Trophoblast cell (in vitro differentiated cells and primary cell): ENCODE data around the gene COG1.

ENCODE experiments used
- DNase-seq, 2 donors: peaks; one replicate each; pipeline ENCODE4 v3.0.0-alpha.2; 2016
- H2AFZ ChIP-seq: 2 replicates; pipeline ENCODE4 v1.6.1; 2013; ENCODE audit warnings: low read length, moderate library complexity, mild to moderate bottlenecking; ENCODE audit not compliant: insufficient read depth, poor library complexity
- H2AK5ac ChIP-seq: 2 replicates; pipeline ENCODE4 v1.6.1; 2013; ENCODE audit warnings: mild to moderate bottlenecking, low read length
- H2BK120ac ChIP-seq: 2 replicates; pipeline ENCODE4 v1.6.1; 2013; ENCODE audit warnings: low read length, mild to moderate bottlenecking, moderate library complexity; ENCODE audit not compliant: insufficient read depth, poor library complexity
- H2BK12ac ChIP-seq: 2 replicates; pipeline ENCODE4 v1.6.1; 2013; ENCODE audit warnings: mild to moderate bottlenecking, low read length, moderate library complexity
- H2BK5ac ChIP-seq: 2 replicates; pipeline ENCODE4 v1.6.1; 2013; ENCODE audit warnings: low read length, low read depth, moderate library complexity, mild to moderate bottlenecking; ENCODE audit not compliant: poor library complexity
- H3K14ac ChIP-seq: 2 replicates; pipeline ENCODE4 v1.6.1; 2013; ENCODE audit warnings: mild to moderate bottlenecking, low read length
- H3K18ac ChIP-seq: 2 replicates; pipeline ENCODE4 v1.6.1; 2013; ENCODE audit warnings: mild to moderate bottlenecking, low read length
- H3K23ac ChIP-seq: 2 replicates; pipeline ENCODE4 v1.6.1; 2013; ENCODE audit warnings: low read length
- H3K27ac ChIP-seq: 2 replicates; pipeline ENCODE4 v1.5.1; 2013; ENCODE audit warnings: low read depth, mild to moderate bottlenecking, inconsistent platforms, low read length, moderate library complexity
- H3K27me3 ChIP-seq: 2 replicates; pipeline ENCODE4 v1.6.1; 2013; ENCODE audit warnings: inconsistent platforms, mild to moderate bottlenecking, low read length, moderate library complexity; ENCODE audit not compliant: insufficient read depth
- H3K36me3 ChIP-seq, 2 experiments: 1 replicate in 1 of 2; 2 replicates in 1 of 2; pipeline ENCODE4 v1.6.1; 2013; ENCODE audit warnings: low read length in 2 of 2, mild to moderate bottlenecking in 2 of 2, moderate library complexity in 1 of 2; ENCODE audit not compliant: insufficient read depth in 2 of 2, control insufficient read depth in 1 of 2
- H3K4ac ChIP-seq: 2 replicates; pipeline ENCODE4 v1.6.1; 2013; ENCODE audit warnings: low read depth, mild to moderate bottlenecking, low read length, moderate library complexity
- H3K4me1 ChIP-seq, 2 experiments: 1 replicate in 1 of 2; 2 replicates in 1 of 2; pipeline ENCODE4 v1.6.1; 2013; ENCODE audit warnings: low read length in 2 of 2, mild to moderate bottlenecking in 2 of 2, moderate library complexity in 1 of 2; ENCODE audit not compliant: insufficient read depth in 2 of 2, control insufficient read depth in 1 of 2
- H3K4me2 ChIP-seq: 2 replicates; pipeline ENCODE4 v1.6.1; 2013; ENCODE audit warnings: inconsistent platforms, mild to moderate bottlenecking, low read length, moderate library complexity
- H3K4me3 ChIP-seq: 2 replicates; pipeline ENCODE4 v1.5.1; 2013; ENCODE audit warnings: mild to moderate bottlenecking, low read depth, low read length, inconsistent platforms
- H3K79me1 ChIP-seq: one replicate; pipeline ENCODE4 v1.6.1; 2013; ENCODE audit warnings: low read length
- H3K79me2 ChIP-seq: 2 replicates; pipeline ENCODE4 v1.6.1; 2013; ENCODE audit warnings: low read length, mild to moderate bottlenecking; ENCODE audit not compliant: control insufficient read depth, insufficient read depth, poor library complexity
- H3K9ac ChIP-seq: 2 replicates; pipeline ENCODE4 v1.6.1; 2013; ENCODE audit warnings: mild to moderate bottlenecking, low read length
- H3K9me3 ChIP-seq: 2 replicates; pipeline ENCODE4 v1.6.1; 2013; ENCODE audit warnings: low read depth, mild to moderate bottlenecking, control low read depth, inconsistent platforms, low read length; ENCODE audit not compliant: insufficient read depth
- H4K12ac ChIP-seq: 2 replicates; pipeline ENCODE4 v1.6.1; 2013; ENCODE audit warnings: low read depth, mild to moderate bottlenecking, low read length, moderate library complexity
- H4K8ac ChIP-seq: 2 replicates; pipeline ENCODE4 v1.6.1; 2013; ENCODE audit warnings: low read depth, mild to moderate bottlenecking, low read length, moderate library complexity
- H4K91ac ChIP-seq: one replicate; pipeline ENCODE4 v1.6.1; 2013; ENCODE audit warnings: low read depth, mild to moderate bottlenecking, low read length, moderate library complexity
- WGBS: extraction: QIAGEN DNeasy Blood & Tissue Kit; methylation state at CpG from one replicate; pipeline ENCODE4 v1.1.7; 2013; ENCODE audit warnings: missing lambda C conversion rate; ENCODE audit not compliant: insufficient read length, insufficient coverage; ENCODE audit errors: extremely low coverage; 5-methylcytosine and 5-hydroxymethylcytosine counted together

COG1 gene

DNA sequence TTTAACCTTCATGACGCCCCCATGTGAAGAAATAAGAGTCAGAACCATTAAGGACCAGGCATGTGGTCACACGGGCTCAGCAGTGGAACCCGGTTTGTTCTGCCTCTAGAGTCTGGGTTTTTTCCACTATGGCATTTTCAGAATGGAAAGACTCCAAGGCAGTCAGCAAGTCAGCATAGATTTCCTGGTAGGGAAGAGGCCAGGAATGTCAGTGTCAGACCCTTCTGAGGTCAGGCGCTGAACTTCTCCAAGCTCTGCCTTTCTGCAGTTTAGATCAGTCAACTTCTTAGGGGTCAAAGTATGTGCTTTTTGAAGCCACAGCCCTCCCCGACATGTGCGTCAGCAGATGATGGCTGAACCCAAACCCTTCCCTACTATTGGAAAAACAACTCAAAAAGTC, 24.2 kb upstream of the COG1 start:
- Histone ChIP-seq H4K91ac (no peak overlapping the region), H3K14ac (no peak overlapping the region), H3K4me1 (peaks cover 10 to 24% of the 10 kb centered on the region in 2 experiments), H3K4me3 (no peak overlapping the region), H2AFZ (no peak overlapping the region), H3K9ac (no peak overlapping the region), H3K18ac (no peak overlapping the region), H4K12ac (no peak overlapping the region), H3K23ac (no peak overlapping the region), H3K36me3 (no peaks in the 10 kb centered on the region), H3K27ac (no peak overlapping the region), H3K4ac (no peak overlapping the region), H4K8ac (no peak overlapping the region), H2BK120ac (no peak overlapping the region), H3K79me1 (peaks cover 2% of the 10 kb centered on the region), H2BK12ac (no peak overlapping the region), H2AK5ac (no peak overlapping the region), H3K79me2 (no peaks in the 10 kb centered on the region), H3K9me3 (no peaks in the 10 kb centered on the region), H3K4me2 (no peak overlapping the region), H2BK5ac (no peak overlapping the region), H3K27me3 (peaks cover 26% of the 10 kb centered on the region)
- peak; percentile 73 to 92 for DNase-seq
- no CpG with 5 or more reads among the region's 6 CpGs for WGBS

DNA sequence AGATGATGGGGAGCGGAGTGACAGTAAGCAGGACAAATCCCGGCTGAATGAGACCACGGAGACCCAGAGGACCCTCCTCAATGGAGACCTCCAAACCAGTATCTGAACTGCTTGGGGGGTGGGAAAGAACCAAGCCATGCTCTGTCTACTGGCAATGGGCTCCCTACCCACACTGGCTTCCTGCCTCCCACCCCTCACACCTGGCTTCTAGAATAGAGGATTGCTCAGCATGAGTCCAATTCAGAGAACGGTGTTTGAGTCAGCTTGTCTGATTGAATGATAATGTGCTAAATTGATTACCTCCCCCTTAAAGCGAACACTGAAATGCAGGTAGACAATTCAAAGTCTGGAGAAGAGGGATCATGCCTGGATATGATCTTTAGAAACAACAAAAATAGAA, 22.5 kb upstream of the COG1 start:
- H3K27me3 ChIP-seq: peaks cover 15% of the 10 kb centered on the region
- WGBS: no CpG with 5 or more reads among the region's 5 CpGs
- H3K79me1 ChIP-seq: no peaks in the 10 kb centered on the region
- H4K91ac ChIP-seq: no peak overlapping the region
- H4K12ac ChIP-seq: no peak overlapping the region
- H3K23ac ChIP-seq: no peak overlapping the region
- no peak overlapping the region for H2AK5ac ChIP-seq
- no peak overlapping the region for H2BK12ac ChIP-seq
- no peak overlapping the region for H3K18ac ChIP-seq
- no peak overlapping the region for H2AFZ ChIP-seq
- no peak overlapping the region for H3K4ac ChIP-seq
- no peak overlapping the region for H2BK5ac ChIP-seq
- no peak overlapping the region for H3K4me3 ChIP-seq
- no peak for DNase-seq
- H3K36me3 ChIP-seq: no peaks in the 10 kb centered on the region
- peaks cover 3 to 15% of the 10 kb centered on the region in 2 experiments for H3K4me1 ChIP-seq
- no peak overlapping the region for H3K27ac ChIP-seq
- no peak overlapping the region for H3K14ac ChIP-seq
- no peak overlapping the region for H4K8ac ChIP-seq
- no peaks in the 10 kb centered on the region for H3K9me3 ChIP-seq
- H3K9ac ChIP-seq: no peak overlapping the region
- H3K79me2 ChIP-seq: no peaks in the 10 kb centered on the region
- no peak overlapping the region for H2BK120ac ChIP-seq
- H3K4me2 ChIP-seq: no peak overlapping the region

DNA sequence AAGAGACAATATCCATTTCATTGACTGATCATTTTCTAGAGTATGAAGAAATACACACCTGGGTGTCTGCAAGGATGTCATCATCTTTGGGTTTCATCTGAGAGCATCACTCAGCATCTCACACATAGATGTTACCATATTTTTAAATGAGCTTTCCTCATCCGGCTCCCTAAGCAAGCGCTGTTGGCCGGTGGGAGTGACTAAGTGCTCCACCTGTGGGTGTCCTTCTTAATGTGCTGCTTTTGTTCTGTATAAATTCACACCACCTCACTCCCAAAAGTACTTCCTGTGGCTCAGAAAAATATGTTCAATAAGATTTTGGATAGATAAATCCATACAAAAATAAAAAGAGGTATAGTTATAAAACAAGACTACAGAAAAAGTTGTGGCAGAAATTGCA, 20.6 kb upstream of the COG1 start:
- Histone ChIP-seq H2AFZ (no peak overlapping the region), H3K23ac (no peak overlapping the region), H4K12ac (no peak overlapping the region), H2AK5ac (no peak overlapping the region), H3K9me3 (peaks cover 4% of the 10 kb centered on the region), H3K36me3 (no peaks in the 10 kb centered on the region), H3K79me2 (no peaks in the 10 kb centered on the region), H4K8ac (no peak overlapping the region), H3K27me3 (no peaks in the 10 kb centered on the region), H3K4me3 (no peak overlapping the region), H3K18ac (no peak overlapping the region), H3K14ac (no peak overlapping the region), H2BK120ac (no peak overlapping the region), H3K9ac (no peak overlapping the region), H3K4me1 (no peaks in the 10 kb centered on the region), H2BK5ac (no peak overlapping the region), H4K91ac (no peak overlapping the region), H2BK12ac (no peak overlapping the region), H3K4me2 (no peak overlapping the region), H3K4ac (no peak overlapping the region), H3K79me1 (no peaks in the 10 kb centered on the region), H3K27ac (no peak overlapping the region)
- WGBS: no CpG with 5 or more reads among the region's 3 CpGs
- no peak for DNase-seq

DNA sequence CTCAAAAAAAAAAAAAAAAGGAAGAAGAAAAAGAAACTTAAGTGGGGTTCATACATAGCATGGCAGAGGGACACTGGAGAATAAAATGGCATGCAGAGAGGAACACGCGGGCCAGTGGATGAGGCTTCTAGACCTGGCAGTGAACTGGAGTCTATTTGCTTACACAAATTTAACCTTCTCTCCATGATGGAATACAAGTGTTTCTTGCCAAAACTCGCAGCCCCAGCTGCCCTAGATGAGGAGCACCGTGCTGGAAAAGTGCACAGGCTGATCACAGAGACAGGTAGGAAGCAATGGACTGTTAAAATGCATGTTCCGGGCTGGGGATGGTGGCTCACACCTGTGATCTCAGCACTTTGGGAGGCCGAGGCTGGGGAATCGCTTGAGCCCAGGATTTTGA, 18.7 kb upstream of the COG1 start:
- H4K8ac ChIP-seq: no peak overlapping the region
- H3K14ac ChIP-seq: no peak overlapping the region
- H3K4me1 ChIP-seq: no peaks in the 10 kb centered on the region
- no CpG with 5 or more reads among the region's 7 CpGs for WGBS
- H3K79me2 ChIP-seq: no peaks in the 10 kb centered on the region
- H3K9me3 ChIP-seq: peaks cover 4% of the 10 kb centered on the region
- no peaks in the 10 kb centered on the region for H3K36me3 ChIP-seq
- H4K12ac ChIP-seq: no peak overlapping the region
- no peak overlapping the region for H3K23ac ChIP-seq
- no peak overlapping the region for H2AFZ ChIP-seq
- H2BK5ac ChIP-seq: no peak overlapping the region
- no peak overlapping the region for H2BK120ac ChIP-seq
- H2BK12ac ChIP-seq: no peak overlapping the region
- no peak overlapping the region for H3K9ac ChIP-seq
- no peak overlapping the region for H3K27ac ChIP-seq
- H3K4ac ChIP-seq: no peak overlapping the region
- no peak overlapping the region for H3K4me2 ChIP-seq
- no peaks in the 10 kb centered on the region for H3K27me3 ChIP-seq
- no peak overlapping the region for H3K18ac ChIP-seq
- no peak overlapping the region for H4K91ac ChIP-seq
- no peak overlapping the region for H2AK5ac ChIP-seq
- DNase-seq: no peak
- no peaks in the 10 kb centered on the region for H3K79me1 ChIP-seq
- no peak overlapping the region for H3K4me3 ChIP-seq
